Lung microvascular endothelial cell (primary cell): Measurements from ENCODE around the gene OR9G1. TPM values are rescaled to one million over a fixed set of nuclear protein-coding genes. Genes with fewer than 3 reads are reported as not detected.

ENCODE experiments used
- total RNA-seq: library from RNA; depleted of rRNA; stranded (reverse); fragments of >200 nt; gene quantifications from 2 replicates; pipeline ENCODE4 v1.2.1, GENCODE V29; 2014

The OR9G1 gene
- total RNA-seq, 1 donor from 2014 or later = not detected

Other genes with a start within 250 kb of the OR9G1 start
- gene OR5M3, start 225.7 kb upstream of the OR9G1 start, total RNA-seq = not detected in 2 replicates
- not detected in 2 replicates for gene OR5M8, start 207.7 kb upstream of the OR9G1 start, total RNA-seq
- gene OR5M11, start 155.8 kb upstream of the OR9G1 start, total RNA-seq = not detected in 2 replicates
- gene OR5M10, start 121.4 kb upstream of the OR9G1 start, total RNA-seq = not detected in 2 replicates
- not detected in 2 replicates for gene OR5M1, start 84.2 kb upstream of the OR9G1 start, total RNA-seq
- not detected in 2 replicates for gene OR5AP2, start 56.7 kb upstream of the OR9G1 start, total RNA-seq
- gene OR5AR1, start 35.4 kb upstream of the OR9G1 start, total RNA-seq = not detected in 2 replicates
- gene OR9G4, start 49.6 kb downstream of the OR9G1 start, total RNA-seq = not detected in 2 replicates